GM12878 (cell line): Measurements from ENCODE around the gene TEKT5. TPM values are rescaled to one million over a fixed set of nuclear protein-coding genes. Genes with fewer than 3 reads are reported as not detected.

Source experiments
- ATAC-seq: fragments of 200-7000 bp; cut with Tn5 transposase; 3 replicates; pipeline ENCODE4 v1.9.1; 2020; ENCODE audit warnings: mild to moderate bottlenecking, moderate library complexity
- BruUV-seq: library from RNA; stranded (reverse); fragments of 400-500 nt; replicated peaks from 2 replicates; lab custom pipeline; 2021; lab: Mats Ljungman, UMichigan
- CTCF ChIA-PET: fragments of 300-600 bp; sonication (Branson Sonifier 250); formaldehyde crosslinking; extraction: SDS; loops from one replicate; lab custom pipeline; 2021; ENCODE audit warnings: inconsistent platforms; lab: Yijun Ruan, JAX
- POLR2A ChIA-PET: fragments of 350-600 bp; formaldehyde crosslinking; extraction: SDS; loops from one replicate; lab custom pipeline; 2021; ENCODE audit warnings: inconsistent platforms; lab: Charles Lee
- RAD21 ChIA-PET: fragments of 300-600 bp; sonication (Branson Sonifier 250); formaldehyde crosslinking; loops from one replicate; lab custom pipeline; 2023; ENCODE audit warnings: antibody characterized with exemption; ENCODE audit not compliant: unreplicated experiment; lab: Charles Lee
- SMC1A ChIA-PET: fragments of 300-600 bp; sonication (Branson Sonifier 250); formaldehyde crosslinking; loops from one replicate; lab custom pipeline; 2023; ENCODE audit not compliant: unreplicated experiment, uncharacterized antibody; lab: Charles Lee
- DNase-seq: peaks from one replicate; pipeline ENCODE4 v3.0.0-alpha.2; 2011; ENCODE audit warnings: low read depth, low spot score
- FAIRE-seq: peaks from 3 replicates; lab custom pipeline; 2011; peaks lifted over from hg19 to GRCh38; lab: Jason Lieb, UNC
- H2AFZ ChIP-seq: 2 replicates; pipeline ENCODE4 v1.6.0; 2011; ENCODE audit warnings: low read depth, low read length, control low read depth; ENCODE audit not compliant: control insufficient read depth
- H3K27ac ChIP-seq: 2 replicates; pipeline ENCODE4 v1.5.1; 2011; ENCODE audit warnings: control low read depth; ENCODE audit not compliant: control insufficient read depth, insufficient read depth
- H3K27me3 ChIP-seq, 2 experiments: replicated peaks in 1 of 2; 2 replicates each; pipeline versions ENCODE4 v1.6.0 to v1.6.1; 2011; ENCODE audit warnings: low read length in 1 of 2; ENCODE audit not compliant: control insufficient read depth in 2 of 2, insufficient read depth in 2 of 2
- H3K36me3 ChIP-seq, 2 experiments: 2 replicates each; pipeline ENCODE4 v1.5.1; 2011; ENCODE audit warnings: low read length in 1 of 2; ENCODE audit not compliant: control insufficient read depth in 2 of 2, insufficient read depth in 2 of 2
- H3K4me1 ChIP-seq: 2 replicates; pipeline ENCODE4 v1.6.1; 2011; ENCODE audit warnings: mild to moderate bottlenecking, low read length, moderate library complexity, mixed read lengths; ENCODE audit not compliant: control insufficient read depth, insufficient read depth
- H3K4me2 ChIP-seq: 2 replicates; pipeline ENCODE4 v1.6.0; 2011; ENCODE audit warnings: control low read depth; ENCODE audit not compliant: control insufficient read depth, insufficient read depth
- H3K4me3 ChIP-seq: fragments of 200-600 bp; sonication (generic); 2 replicates; pipeline ENCODE4 v1.5.1; 2016
- H3K79me2 ChIP-seq: 2 replicates; pipeline ENCODE4 v1.6.0; 2011; ENCODE audit warnings: low read length; ENCODE audit not compliant: control insufficient read depth, insufficient read depth
- H3K9ac ChIP-seq: 2 replicates; pipeline ENCODE4 v1.8.0; 2011; ENCODE audit warnings: low read length, control low read depth, mixed read lengths; ENCODE audit not compliant: control insufficient read depth, insufficient read depth
- H3K9me3 ChIP-seq: replicated peaks from 3 replicates; pipeline ENCODE4 v1.5.1; 2011; ENCODE audit warnings: mild to moderate bottlenecking, low read length; ENCODE audit not compliant: control insufficient read depth, insufficient read depth
- H4K20me1 ChIP-seq: 2 replicates; pipeline ENCODE4 v1.6.0; 2011; ENCODE audit not compliant: control insufficient read depth, insufficient read depth
- ATF3 ChIP-seq: IDR thresholded peaks from 2 replicates; pipeline ENCODE4 v1.6.1; 2011; ENCODE audit warnings: low read depth, mild to moderate bottlenecking, low read length, moderate library complexity, borderline replicate concordance; ENCODE audit errors: extremely low read depth
- CREM ChIP-seq: IDR thresholded peaks from 2 replicates; pipeline ENCODE4 v1.6.1; 2014; ENCODE audit warnings: antibody characterized with exemption, low read depth
- FOXM1 ChIP-seq: IDR thresholded peaks from 2 replicates; pipeline ENCODE4 v1.6.1; 2012; ENCODE audit warnings: low read depth, mild to moderate bottlenecking, inconsistent platforms, low read length, moderate library complexity
- HDGF ChIP-seq: fragments of 450-650 bp; IDR thresholded peaks from 2 replicates; pipeline ENCODE4 v1.6.1; 2016; ENCODE audit warnings: antibody characterized with exemption
- MTA3 ChIP-seq: IDR thresholded peaks from 2 replicates; pipeline ENCODE4 v1.6.1; 2012; ENCODE audit warnings: low read length, inconsistent platforms, borderline replicate concordance
- MYC ChIP-seq: IDR thresholded peaks from 2 replicates; pipeline ENCODE4 v1.6.1; 2011; ENCODE audit warnings: mild to moderate bottlenecking, low read length, moderate library complexity, inconsistent platforms; ENCODE audit not compliant: insufficient read depth, insufficient replicate concordance, insufficient read length, severe bottlenecking
- NR2F1 ChIP-seq: fragments of 450-650 bp; conservative IDR thresholded peaks from 2 replicates; pipeline ENCODE4 v1.6.1; 2017; ENCODE audit warnings: mild to moderate bottlenecking
- PBX3 ChIP-seq: IDR thresholded peaks from 2 replicates; pipeline ENCODE4 v1.6.1; 2011; ENCODE audit warnings: mild to moderate bottlenecking, low read depth, low read length, moderate library complexity; ENCODE audit not compliant: insufficient replicate concordance
- RAD21 ChIP-seq: IDR thresholded peaks from 2 replicates; pipeline ENCODE4 v1.6.1; 2011; ENCODE audit warnings: mild to moderate bottlenecking, low read depth, low read length, moderate library complexity; ENCODE audit not compliant: insufficient read depth
- SMAD1 ChIP-seq: fragments of 450-650 bp; IDR thresholded peaks from 2 replicates; pipeline ENCODE4 v1.6.1; 2018; ENCODE audit warnings: mild to moderate bottlenecking, low read depth; ENCODE audit not compliant: partially characterized antibody
- SMAD5 ChIP-seq: IDR thresholded peaks from 2 replicates; pipeline ENCODE4 v1.6.1; 2016; ENCODE audit warnings: antibody characterized with exemption, low read depth
- TCF7 ChIP-seq: IDR thresholded peaks from 2 replicates; pipeline ENCODE4 v1.6.1; 2014; ENCODE audit warnings: antibody characterized with exemption, borderline replicate concordance
- ZNF622 ChIP-seq: fragments of 450-650 bp; IDR thresholded peaks from 2 replicates; pipeline ENCODE4 v1.6.1; 2017; ENCODE audit warnings: mild to moderate bottlenecking, inconsistent platforms
- WGBS: methylation state at CpG from one replicate; pipeline ENCODE4 v1.1.6; 2016; ENCODE audit warnings: low lambda C conversion rate; ENCODE audit not compliant: insufficient replicate concordance, insufficient coverage; ENCODE audit errors: missing lambda C conversion rate; 5-methylcytosine and 5-hydroxymethylcytosine counted together
- in situ Hi-C: fragments of 300-500 bp; cut with MboI; formaldehyde crosslinking; loops from 9 replicates; pipeline ENCODE4 v1.14.3; 2018; ENCODE audit warnings: mixed read lengths
- intact Hi-C: fragments of 100-400 bp; cut with micrococcal nuclease; formaldehyde crosslinking; loops from one replicate; pipeline ENCODE4 v1.14.2; 2022; ENCODE audit not compliant: unreplicated experiment
- polyA plus RNA-seq, 11 experiments: library from polyadenylated mRNA; depleted of rRNA in 4 of 11; unstranded in 6 of 11; stranded (reverse) in 5 of 11; fragments of >200 nt; fragmentation: Nextera tagmentation in 4 of 11; fragmentation: Illumina TruSeq in 1 of 11; extraction: Ambion mirVana in 4 of 11; extraction: Trizol in 1 of 11; gene quantifications; 1 replicate in 1 of 11; 2 replicates in 10 of 11; pipeline versions ENCODE4 v1.2.1 to v1.2.3, GENCODE V29; 2011 to 2016; ENCODE audit warnings: inconsistent platforms in 2 of 11, missing spikeins in 2 of 11, low read depth in 1 of 11
- total RNA-seq, 4 experiments: library from RNA; depleted of rRNA in 3 of 4; stranded (reverse); fragments of >200 nt in 3 of 4; fragmentation: Illumina TruSeq in 1 of 4; extraction: Trizol in 1 of 4; gene quantifications; 2 replicates each; pipeline versions ENCODE4 v1.2.1 to v1.2.3, GENCODE V29; 2013 to 2021
- TF ChIP-seq, protein P1 (sequence below): fragments of 450-650 bp; conservative IDR thresholded peaks from 2 replicates; pipeline ENCODE4 v1.6.1; 2017; ENCODE audit warnings: mild to moderate bottlenecking, moderate library complexity

TEKT5 gene
- total and polyA plus RNA-seq, 10 of the 15 experiments (the other 5 are each of a cell fraction or from before 2014, with no cell fraction given) = 0.19 to 2.2 (median 0.68) TPM; not detected in 1

DNA sequence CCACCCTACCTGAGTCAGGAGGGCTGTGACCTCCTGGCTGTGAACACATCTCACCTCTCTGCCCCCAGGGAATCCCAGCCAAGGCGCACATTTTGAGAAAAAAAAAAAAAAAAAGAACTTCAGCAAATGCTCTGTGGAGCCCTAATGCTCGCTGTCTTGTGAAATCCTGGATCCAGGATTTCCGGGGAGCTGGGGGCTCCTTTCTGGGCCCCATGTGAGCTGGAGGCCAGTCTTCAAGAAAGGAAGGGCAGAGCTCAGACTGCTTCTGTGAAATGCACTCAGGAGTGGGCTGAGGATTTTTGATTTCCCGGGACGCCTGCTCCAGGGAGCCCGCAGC is 78.3 kb downstream of the TEKT5 start:
- H3K4me2 ChIP-seq = no peak overlapping the region
- H4K20me1 ChIP-seq = no peaks in the 10 kb centered on the region
- in situ Hi-C loops (no loop called here), intact Hi-C loops (no loop called here)
- ChIA-PET POLR2A (interaction anchor here (0.6 kb wide), 1 partner anchor 10 kb away, joined by 4 read pairs; no protein-coding TSS in a partner anchor), SMC1A (interaction anchor here (0.6 to 1.9 kb wide), 2 partner anchors 12 to 101 kb away, joined by 3 to 5 read pairs; no protein-coding TSS in a partner anchor), CTCF (no interaction called here), RAD21 (interaction anchor here (0.6 to 0.7 kb wide), 2 partner anchors 46 to 1948 kb away, joined by 3 to 4 read pairs; no protein-coding TSS in a partner anchor)
- H3K4me1 ChIP-seq = no peaks in the 10 kb centered on the region; the same call in 1 of the 2 replicates
- H3K27ac ChIP-seq = no peak overlapping the region
- H3K27me3 ChIP-seq = peaks cover 0 to 5% of the 10 kb centered on the region in 2 experiments; a peak in 1 of 4 replicates
- DNase-seq = no peak
- no peaks in the 10 kb centered on the region for H3K79me2 ChIP-seq
- BruUV-seq = no TSS peak
- H2AFZ ChIP-seq = no peak overlapping the region
- no peak overlapping the region for H3K4me3 ChIP-seq
- TF ChIP-seq CREM (no peak), ZNF622 (no peak), SMAD5 (no peak), SMAD1 (no peak), ATF3 (no peak), MYC (no peak), PBX3 (no peak), HDGF (no peak), RAD21 (no peak), FOXM1 (no peak), TCF7 (no peak), NR2F1 (no peak), MTA3 (no peak)
- TF ChIP-seq, protein P1, sequence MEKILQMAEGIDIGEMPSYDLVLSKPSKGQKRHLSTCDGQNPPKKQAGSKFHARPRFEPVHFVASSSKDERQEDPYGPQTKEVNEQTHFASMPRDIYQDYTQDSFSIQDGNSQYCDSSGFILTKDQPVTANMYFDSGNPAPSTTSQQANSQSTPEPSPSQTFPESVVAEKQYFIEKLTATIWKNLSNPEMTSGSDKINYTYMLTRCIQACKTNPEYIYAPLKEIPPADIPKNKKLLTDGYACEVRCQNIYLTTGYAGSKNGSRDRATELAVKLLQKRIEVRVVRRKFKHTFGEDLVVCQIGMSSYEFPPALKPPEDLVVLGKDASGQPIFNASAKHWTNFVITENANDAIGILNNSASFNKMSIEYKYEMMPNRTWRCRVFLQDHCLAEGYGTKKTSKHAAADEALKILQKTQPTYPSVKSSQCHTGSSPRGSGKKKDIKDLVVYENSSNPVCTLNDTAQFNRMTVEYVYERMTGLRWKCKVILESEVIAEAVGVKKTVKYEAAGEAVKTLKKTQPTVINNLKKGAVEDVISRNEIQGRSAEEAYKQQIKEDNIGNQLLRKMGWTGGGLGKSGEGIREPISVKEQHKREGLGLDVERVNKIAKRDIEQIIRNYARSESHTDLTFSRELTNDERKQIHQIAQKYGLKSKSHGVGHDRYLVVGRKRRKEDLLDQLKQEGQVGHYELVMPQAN = no peak
- no peaks in the 10 kb centered on the region for H3K9me3 ChIP-seq
- no peak for FAIRE-seq
- no peak for ATAC-seq
- H3K36me3 ChIP-seq = no peaks in the 10 kb centered on the region
- H3K9ac ChIP-seq = no peak overlapping the region
- 40% methylated on average over 6 of the region's 6 CpGs for WGBS
